GM12891 (cell line): Measurements from ENCODE around the gene ARIH1.

Experiments used
- POLR2A ChIP-seq: IDR thresholded peaks from 2 replicates; pipeline ENCODE4 v1.6.1; 2011; ENCODE audit warnings: low read depth, low read length, control low read depth
- POLR2AphosphoS5 ChIP-seq: IDR thresholded peaks from 2 replicates; pipeline ENCODE4 v1.6.1; 2011; ENCODE audit warnings: low read depth, low read length, control low read depth

- TF ChIP-seq POLR2AphosphoS5 (no peak), POLR2A (no peak)
Observed at GRCh38 chr15:72604794-72605193, 130.7 kb downstream of the ARIH1 start.
